SIG-M5 treated with dmso at 0.1 percent for 504 hours (cell line): ENCODE data around the gene TTC28.
"Not testable (repeated sequence)": the region's sequence is repeated elsewhere in the genome, so short reads cannot be mapped to it uniquely, and the experiment has no call there.

Source experiments
- DNase-seq: peaks from one replicate; lab custom pipeline; 2025; ENCODE audit not compliant: unreplicated experiment; lab: John Stamatoyannopoulos, UW

The TTC28 gene

DNA sequence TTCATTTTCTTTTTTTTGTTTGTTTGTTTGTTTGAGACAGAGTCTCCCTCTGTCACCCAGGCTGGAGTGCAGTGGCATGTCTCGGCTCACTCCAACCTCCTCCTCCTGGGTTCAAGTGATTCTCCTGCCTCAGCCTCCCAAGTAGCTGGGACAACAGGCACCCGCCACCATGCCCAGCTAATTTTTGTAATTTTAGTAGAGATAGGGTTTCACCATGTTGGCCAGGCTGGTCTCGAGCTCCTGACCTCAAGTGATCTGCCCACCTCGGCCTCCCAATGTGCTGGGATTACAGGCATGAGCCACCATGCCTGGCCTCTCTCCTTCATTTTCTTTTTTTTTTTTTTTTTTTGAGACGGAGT is 118.9 kb downstream of the TTC28 start:
- DNase-seq, result not testable (repeated sequence)

- no peak for DNase-seq
Observed at GRCh38 chr22:28560046-28560742, 119.4 kb downstream of the TTC28 start.

- no peak for DNase-seq
Observed at GRCh38 chr22:28557184-28557583, 122.5 kb downstream of the TTC28 start.

DNA sequence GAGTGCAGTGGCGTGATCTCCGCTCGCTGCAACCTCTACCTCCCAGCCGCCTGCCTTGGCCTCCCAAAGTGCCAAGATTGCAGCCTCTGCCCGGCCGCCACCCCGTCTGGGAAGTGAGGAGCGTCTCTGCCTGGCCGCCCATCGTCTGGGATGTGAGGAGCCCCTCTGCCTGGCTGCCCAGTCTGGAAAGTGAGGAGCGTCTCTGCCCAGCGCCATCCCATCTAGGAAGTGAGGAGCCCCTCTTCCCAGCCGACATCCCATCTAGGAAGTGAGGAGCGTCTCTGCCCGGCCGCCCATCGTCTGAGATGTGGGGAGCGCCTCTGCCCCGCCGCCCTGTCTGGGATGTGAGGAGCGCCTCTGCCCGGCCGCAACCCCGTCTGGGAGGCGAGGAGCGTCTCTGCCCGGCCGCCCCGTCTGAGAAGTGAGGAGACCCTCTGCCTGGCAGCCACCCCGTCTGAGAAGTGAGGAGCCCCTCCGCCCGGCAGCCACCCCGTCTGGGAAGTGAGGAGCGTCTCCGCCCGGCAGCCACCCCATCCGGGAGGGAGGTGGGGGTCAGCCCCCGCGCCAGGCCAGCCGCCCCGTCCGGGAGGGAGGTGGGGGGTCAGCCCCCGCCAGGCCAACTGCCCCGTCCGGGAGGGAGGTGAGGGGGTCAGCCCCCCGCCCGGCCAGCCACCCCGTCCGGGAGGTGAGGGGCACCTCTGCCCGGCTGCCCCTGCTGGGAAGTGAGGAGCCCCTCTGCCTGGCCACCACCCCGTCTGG is 126.4 kb downstream of the TTC28 start:
- DNase-seq, result not testable (repeated sequence)

DNA sequence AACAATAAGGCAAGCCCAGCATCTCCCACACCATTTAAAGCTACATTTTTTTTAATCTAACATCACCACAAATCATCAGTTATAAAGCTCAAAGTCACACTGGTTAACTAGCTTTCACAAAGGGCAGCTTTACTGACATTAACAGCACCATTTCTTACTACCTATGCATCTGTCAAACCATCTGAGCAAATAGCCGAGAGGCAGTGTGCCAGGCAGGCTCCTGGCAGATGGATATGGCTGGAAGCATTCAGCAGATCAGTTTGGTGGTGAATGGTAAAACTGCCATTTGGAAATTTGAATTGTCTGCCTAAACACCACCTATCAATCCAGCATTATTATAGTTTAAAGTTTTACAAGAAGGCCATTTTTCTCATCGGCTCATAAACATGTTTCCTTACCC is 131.2 kb downstream of the TTC28 start:
- DNase-seq, result no peak

DNA sequence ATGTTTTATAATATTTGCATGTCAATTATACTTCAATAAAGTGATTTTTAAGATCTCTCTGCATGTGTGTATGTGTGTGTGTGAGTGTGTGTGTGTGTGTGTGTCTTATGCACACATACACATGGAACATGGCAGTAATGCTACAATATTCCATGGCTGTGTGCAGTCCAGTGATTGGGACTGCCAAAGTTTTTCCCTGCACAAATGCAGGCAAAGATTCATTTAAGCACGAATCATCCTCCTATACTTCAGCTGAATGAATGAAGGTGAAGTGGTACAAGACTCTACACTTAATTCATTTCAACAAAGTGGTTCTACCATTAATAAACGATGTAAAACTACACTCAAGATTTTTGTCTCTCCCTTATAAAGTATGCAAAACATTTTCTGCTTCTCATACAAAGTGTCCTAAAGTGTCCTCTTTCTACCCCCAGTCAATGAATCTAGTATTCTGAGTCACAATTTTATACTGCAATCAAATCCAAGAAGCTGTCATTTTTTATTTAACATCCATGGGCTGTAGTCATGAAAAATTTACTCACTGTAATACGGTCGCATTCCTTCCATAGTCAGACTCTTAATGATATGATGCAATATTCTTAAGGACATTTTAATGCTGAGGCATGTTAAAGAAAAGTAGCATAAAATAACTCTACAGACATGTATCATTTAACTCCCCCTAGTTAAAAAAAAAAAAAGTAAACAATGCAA is 132.4 kb downstream of the TTC28 start:
- DNase-seq, result no peak

DNA sequence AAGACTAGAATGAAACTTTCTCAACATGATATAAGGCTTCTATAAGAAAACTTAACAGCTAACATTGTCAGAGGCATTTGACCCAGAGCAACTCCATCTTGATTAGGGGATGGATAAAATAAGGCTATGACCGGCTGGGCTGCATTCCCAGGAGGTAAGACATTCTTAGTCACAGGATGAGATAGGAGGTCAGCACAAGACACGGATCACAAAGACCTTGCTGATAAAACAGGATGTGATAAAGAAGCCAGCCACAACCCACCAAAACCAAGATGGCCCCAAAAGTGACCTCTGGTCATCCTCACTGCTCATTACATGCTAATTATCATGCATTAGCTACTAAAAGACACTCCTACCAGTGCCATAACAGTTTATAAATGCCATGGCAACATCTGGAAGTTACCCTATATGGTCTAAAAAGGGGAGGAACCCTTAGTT is 135.2 kb downstream of the TTC28 start:
- DNase-seq, result no peak

GRCh38 chr22:28542980-28543621 is 136.5 kb downstream of the TTC28 start:
- DNase-seq, result no peak

DNA sequence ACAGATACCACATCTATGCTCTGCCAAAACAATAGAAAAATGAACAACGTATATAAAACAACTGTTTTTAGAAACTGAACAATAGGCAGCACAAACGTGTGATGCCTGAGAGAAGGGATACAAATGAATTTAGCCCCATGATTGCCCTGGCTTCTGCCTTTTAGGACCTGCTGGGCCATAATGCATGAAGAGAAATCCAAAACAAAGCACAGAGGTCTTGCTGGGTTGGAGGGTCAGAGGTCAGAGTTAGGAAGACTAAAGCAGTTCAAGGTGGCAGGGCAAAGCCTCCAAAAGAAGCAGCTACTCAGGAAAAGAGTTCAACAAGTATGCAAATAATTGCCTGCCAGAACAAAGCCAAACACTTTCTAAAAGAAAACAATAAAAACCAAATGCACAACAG is 138.5 kb downstream of the TTC28 start:
- DNase-seq, result no peak

DNA sequence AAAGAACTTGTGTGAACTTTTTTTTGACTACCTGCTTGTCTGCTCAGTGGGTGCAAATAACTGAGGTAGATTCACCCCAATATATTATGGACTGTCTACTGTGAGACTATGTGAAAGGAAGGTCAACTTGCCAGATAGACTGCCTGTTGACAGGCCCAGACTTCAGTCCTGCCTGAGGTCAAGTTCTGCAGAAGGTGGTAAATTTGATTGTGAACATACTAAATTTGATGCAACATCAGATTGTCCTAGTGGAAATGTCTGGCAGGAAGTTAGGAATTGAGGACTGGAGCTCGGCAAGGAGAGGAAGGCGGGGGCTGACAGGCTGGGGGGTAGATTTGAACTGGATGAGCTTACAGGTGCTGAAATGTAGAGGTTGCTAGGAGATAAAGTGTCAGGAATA is 140.7 kb downstream of the TTC28 start:
- DNase-seq, result no peak

GRCh38 chr22:28530565-28530964 is 149.1 kb downstream of the TTC28 start:
- not testable (repeated sequence) for DNase-seq

DNA sequence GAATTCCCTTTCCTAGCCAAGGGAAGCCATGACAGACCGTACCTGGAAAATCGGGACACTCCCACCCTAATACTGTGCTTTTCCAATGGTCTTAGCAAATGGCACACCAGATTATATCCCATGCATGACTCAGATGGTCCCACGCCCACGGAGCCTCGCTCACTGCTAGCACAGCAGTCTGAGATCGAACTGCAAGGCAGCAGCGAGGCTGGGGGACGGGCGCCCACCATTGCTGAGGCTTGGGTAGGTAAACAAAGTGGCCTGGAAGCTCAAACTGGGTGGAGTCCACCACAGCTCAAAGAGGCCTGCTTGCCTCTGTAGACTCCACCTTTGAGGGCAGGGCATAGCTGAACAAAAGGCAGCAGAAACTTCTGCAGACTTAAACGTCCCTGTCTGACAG is 150.5 kb downstream of the TTC28 start:
- DNase-seq, result not testable (repeated sequence)

GRCh38 chr22:28521451-28521850 is 158.2 kb downstream of the TTC28 start:
- DNase-seq, result no peak

DNA sequence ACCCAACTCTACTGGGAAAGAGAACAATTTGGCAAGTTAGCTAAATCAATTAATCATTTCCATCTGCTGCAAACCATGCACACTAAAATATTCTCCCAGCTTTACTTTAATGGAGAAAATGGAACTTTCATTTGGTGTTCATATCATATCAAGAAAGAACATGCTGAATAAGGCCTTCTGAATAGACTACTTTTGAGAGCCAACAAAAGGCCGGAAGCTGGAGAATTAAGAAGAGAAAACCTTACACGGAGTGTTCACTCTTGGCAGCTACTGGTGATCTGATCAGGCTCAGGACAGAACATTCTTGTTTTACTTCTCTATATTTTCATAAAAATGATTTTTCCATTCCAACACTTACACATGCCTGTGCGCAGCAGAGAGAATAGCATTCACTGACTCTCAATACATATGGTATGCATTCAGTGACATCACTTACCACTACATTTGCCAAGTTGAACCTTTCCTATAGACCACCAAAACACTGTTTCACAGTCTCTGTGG is 165.3 kb downstream of the TTC28 start:
- DNase-seq, result no peak

DNA sequence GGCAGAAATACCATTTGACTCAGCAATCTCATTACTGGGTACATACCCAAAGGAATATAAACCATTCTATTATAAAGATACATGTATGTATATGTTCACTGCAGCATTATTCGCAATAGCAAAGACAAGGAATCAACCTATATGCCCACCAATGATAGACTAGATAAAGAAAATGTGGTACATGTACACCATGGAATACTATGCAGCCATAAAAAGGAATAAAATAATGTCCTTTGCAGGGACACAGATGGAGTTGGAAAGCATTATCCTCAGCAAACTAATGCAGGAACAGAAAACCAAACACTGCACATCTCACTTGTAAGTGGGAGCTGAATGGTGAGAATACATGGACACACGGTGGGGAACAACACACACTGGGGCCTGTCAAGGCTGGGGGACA is 167.3 kb downstream of the TTC28 start:
- DNase-seq, result not testable (repeated sequence)

DNA sequence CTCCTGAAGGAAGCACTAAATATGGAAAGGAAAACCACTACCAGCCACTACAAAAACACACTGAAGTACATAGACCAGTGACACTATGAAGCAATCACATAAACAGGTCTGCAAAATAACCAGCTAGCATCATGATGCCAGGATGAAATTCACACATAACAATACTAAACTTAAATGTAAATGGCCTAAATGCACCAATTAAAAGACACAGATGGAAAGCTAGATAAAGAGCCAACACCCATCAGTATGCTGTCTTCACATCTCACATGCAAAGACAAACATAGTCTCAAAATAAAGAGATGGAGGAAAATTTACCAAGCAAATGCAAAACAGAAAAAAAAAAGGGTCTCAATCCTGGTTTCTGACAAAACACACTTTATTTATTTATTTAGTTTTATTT is 171.7 kb downstream of the TTC28 start:
- DNase-seq, result no peak

DNA sequence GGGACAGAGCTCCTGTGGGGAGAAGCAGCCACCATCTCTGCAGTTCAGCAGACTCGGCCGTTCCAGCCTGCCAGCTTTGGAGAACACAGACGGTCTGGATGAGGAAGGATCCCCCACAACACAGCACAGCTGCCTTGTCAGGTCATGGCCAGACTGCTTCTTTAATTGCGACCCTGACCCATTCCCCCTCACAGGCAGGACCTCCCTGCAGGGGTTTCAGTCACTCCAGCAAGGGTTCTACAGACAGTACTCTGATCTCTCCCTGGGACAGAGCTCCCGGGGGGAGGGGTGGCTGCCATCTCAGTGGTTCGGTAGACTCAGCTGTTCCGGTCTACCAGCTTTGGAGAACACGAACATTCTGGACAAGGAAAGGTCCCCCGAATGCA is 173.5 kb downstream of the TTC28 start:
- DNase-seq, result no peak

DNA sequence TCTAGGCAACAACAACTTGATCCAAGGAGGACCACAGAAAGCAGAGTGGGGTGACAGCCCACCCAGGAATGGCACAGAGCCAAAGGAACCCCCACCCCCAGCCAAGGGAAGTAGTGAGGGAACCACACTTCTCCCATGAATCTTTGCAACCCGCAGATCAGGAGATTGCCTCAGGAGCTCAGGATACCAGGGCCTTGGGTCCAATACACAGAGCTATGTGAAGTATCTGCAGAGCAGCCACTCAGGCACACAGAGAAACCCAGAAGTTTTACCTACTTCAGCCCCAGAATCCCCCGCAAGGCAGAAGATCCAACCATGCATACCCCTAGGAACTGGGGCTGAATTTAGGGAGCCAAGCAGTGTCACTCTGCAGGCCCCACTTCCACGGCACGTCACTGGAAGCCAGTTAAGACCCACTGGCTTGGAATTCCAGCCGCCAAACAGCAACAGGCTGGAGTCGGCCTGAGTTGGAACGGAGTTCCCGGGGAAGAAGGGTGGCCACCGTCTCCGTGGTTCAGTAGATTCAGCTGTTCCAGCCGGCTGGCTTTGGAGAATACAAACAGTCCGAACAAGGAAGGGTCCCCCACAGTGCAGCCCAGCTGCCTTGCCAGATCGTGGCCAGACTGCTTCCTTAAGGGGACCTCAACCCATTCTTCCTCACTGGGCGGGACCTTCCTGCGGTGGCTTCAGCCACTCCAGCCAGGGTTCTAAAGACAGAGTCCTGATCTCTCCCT is 174.1 kb downstream of the TTC28 start:
- DNase-seq, result no peak

- no peak for DNase-seq
Observed at GRCh38 chr22:28500006-28500405, 179.6 kb downstream of the TTC28 start.

- DNase-seq, result no peak
Observed at GRCh38 chr22:28498044-28498443, 181.6 kb downstream of the TTC28 start.

DNA sequence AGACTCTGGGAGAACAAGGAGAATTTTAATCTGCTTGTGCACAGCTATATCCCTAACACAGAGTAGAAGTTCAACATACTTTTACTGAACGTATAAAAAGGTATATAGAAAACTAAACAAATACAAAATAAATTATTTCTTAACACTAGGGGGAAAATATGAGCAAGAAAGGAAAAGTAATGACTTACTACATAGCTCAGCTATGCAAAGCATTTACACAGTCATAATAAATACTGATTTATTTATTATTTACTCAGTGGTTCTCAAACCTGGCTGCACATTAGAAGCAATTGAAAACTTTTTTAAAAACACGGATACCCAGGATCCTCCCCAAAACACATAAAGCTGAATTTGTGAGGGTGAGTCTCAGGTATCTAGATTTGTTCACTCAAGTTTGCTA is 182.5 kb downstream of the TTC28 start:
- DNase-seq, result no peak
